Measurements from ENCODE around the gene ADSS1.

ADSS1 gene

GRCh38 chr14:104777808-104778249, 53.8 kb downstream of the ADSS1 start:
- H3K4me1 ChIP-seq (ENCODE audit: control insufficient read depth, insufficient read depth, low read length): no peaks in the 10 kb centered on the region
- WGBS (ENCODE audit: insufficient coverage, insufficient read length): no CpG with 5 or more reads among the region's 15 CpGs
- no peak overlapping the region for H3K4me3 ChIP-seq (ENCODE audit: low read length)

GRCh38 chr14:104778694-104779331, 54.8 kb downstream of the ADSS1 start:
- no peak overlapping the region for H3K27ac ChIP-seq (ENCODE audit: low read length)
- no peak for DNase-seq (ENCODE audit: low read depth, low spot score)
- WGBS (ENCODE audit: insufficient coverage, insufficient read length): no CpG with 5 or more reads among the region's 15 CpGs
- H3K27me3 ChIP-seq (ENCODE audit: control insufficient read depth, insufficient read depth, low read length): no peaks in the 10 kb centered on the region
- no peaks in the 10 kb centered on the region for H3K9me3 ChIP-seq (ENCODE audit: control insufficient read depth, insufficient read depth, low read length)
- H3K4me3 ChIP-seq (ENCODE audit: low read length): no peak overlapping the region
- no peaks in the 10 kb centered on the region for H3K4me1 ChIP-seq (ENCODE audit: control insufficient read depth, insufficient read depth, low read length)
- H3K36me3 ChIP-seq (ENCODE audit: control insufficient read depth, insufficient read depth, low read length): peaks cover 3% of the 10 kb centered on the region; the same call in 1 of the 2 replicates

More at GRCh38 chr14:104777808-104778249, 53.8 kb downstream of the ADSS1 start:
- no peak for DNase-seq (ENCODE audit: low read depth, low spot score)
- H3K27me3 ChIP-seq (ENCODE audit: control insufficient read depth, insufficient read depth, low read length): no peaks in the 10 kb centered on the region
- no peak overlapping the region for H3K27ac ChIP-seq (ENCODE audit: low read length)
- H3K9me3 ChIP-seq (ENCODE audit: control insufficient read depth, insufficient read depth, low read length): no peaks in the 10 kb centered on the region
- H3K36me3 ChIP-seq (ENCODE audit: control insufficient read depth, insufficient read depth, low read length): peaks cover 8% of the 10 kb centered on the region; the same call in 1 of the 2 replicates

GRCh38 chr14:104779776-104780512, 55.9 kb downstream of the ADSS1 start:
- Histone ChIP-seq H3K36me3 (ENCODE audit: control insufficient read depth, insufficient read depth, low read length) (peaks cover 3% of the 10 kb centered on the region; the same call in 1 of the 2 replicates), H3K27ac (ENCODE audit: low read length) (no peak overlapping the region)

GRCh38 chr14:104780513-104781030, 56.5 kb downstream of the ADSS1 start:
- H3K36me3 ChIP-seq (ENCODE audit: control insufficient read depth, insufficient read depth, low read length): peaks cover 3% of the 10 kb centered on the region; the same call in 1 of the 2 replicates

More at GRCh38 chr14:104779776-104780512, 55.9 kb downstream of the ADSS1 start:
- Histone ChIP-seq H3K27me3 (ENCODE audit: control insufficient read depth, insufficient read depth, low read length) (no peaks in the 10 kb centered on the region), H3K4me1 (ENCODE audit: control insufficient read depth, insufficient read depth, low read length) (no peaks in the 10 kb centered on the region), H3K9me3 (ENCODE audit: control insufficient read depth, insufficient read depth, low read length) (no peaks in the 10 kb centered on the region), H3K4me3 (ENCODE audit: low read length) (no peak overlapping the region)
- DNase-seq (ENCODE audit: low read depth, low spot score): no peak
- no CpG with 5 or more reads among the region's 32 CpGs for WGBS (ENCODE audit: insufficient coverage, insufficient read length)

GRCh38 chr14:104781271-104782077, 57.4 kb downstream of the ADSS1 start:
- Histone ChIP-seq H3K27ac (ENCODE audit: low read length) (no peak overlapping the region), H3K36me3 (ENCODE audit: control insufficient read depth, insufficient read depth, low read length) (peaks cover 1% of the 10 kb centered on the region; the same call in 1 of the 2 replicates), H3K4me3 (ENCODE audit: low read length) (no peak overlapping the region), H3K4me1 (ENCODE audit: control insufficient read depth, insufficient read depth, low read length) (no peaks in the 10 kb centered on the region), H3K9me3 (ENCODE audit: control insufficient read depth, insufficient read depth, low read length) (no peaks in the 10 kb centered on the region), H3K27me3 (ENCODE audit: control insufficient read depth, insufficient read depth, low read length) (no peaks in the 10 kb centered on the region)
- DNase-seq (ENCODE audit: low read depth, low spot score): no peak
- no CpG with 5 or more reads among the region's 20 CpGs for WGBS (ENCODE audit: insufficient coverage, insufficient read length)

More at GRCh38 chr14:104780513-104781030, 56.5 kb downstream of the ADSS1 start:
- no peak for DNase-seq (ENCODE audit: low read depth, low spot score)
- WGBS (ENCODE audit: insufficient coverage, insufficient read length): no CpG with 5 or more reads among the region's 24 CpGs
- Histone ChIP-seq H3K4me1 (ENCODE audit: control insufficient read depth, insufficient read depth, low read length) (no peaks in the 10 kb centered on the region), H3K27ac (ENCODE audit: low read length) (no peak overlapping the region), H3K4me3 (ENCODE audit: low read length) (no peak overlapping the region), H3K27me3 (ENCODE audit: control insufficient read depth, insufficient read depth, low read length) (no peaks in the 10 kb centered on the region), H3K9me3 (ENCODE audit: control insufficient read depth, insufficient read depth, low read length) (no peaks in the 10 kb centered on the region)

GRCh38 chr14:104782086-104782807, 58.2 kb downstream of the ADSS1 start:
- Histone ChIP-seq H3K4me1 (ENCODE audit: control insufficient read depth, insufficient read depth, low read length) (no peaks in the 10 kb centered on the region), H3K27ac (ENCODE audit: low read length) (no peak overlapping the region), H3K4me3 (ENCODE audit: low read length) (no peak overlapping the region), H3K36me3 (ENCODE audit: control insufficient read depth, insufficient read depth, low read length) (peaks cover 3% of the 10 kb centered on the region; the same call in 1 of the 2 replicates), H3K27me3 (ENCODE audit: control insufficient read depth, insufficient read depth, low read length) (no peaks in the 10 kb centered on the region), H3K9me3 (ENCODE audit: control insufficient read depth, insufficient read depth, low read length) (no peaks in the 10 kb centered on the region)
- no CpG with 5 or more reads among the region's 28 CpGs for WGBS (ENCODE audit: insufficient coverage, insufficient read length)
- no peak for DNase-seq (ENCODE audit: low read depth, low spot score)

GRCh38 chr14:104782808-104783139, 58.7 kb downstream of the ADSS1 start:
- no peaks in the 10 kb centered on the region for H3K27me3 ChIP-seq (ENCODE audit: control insufficient read depth, insufficient read depth, low read length)
- no peak for DNase-seq (ENCODE audit: low read depth, low spot score)
- H3K27ac ChIP-seq (ENCODE audit: low read length): no peak overlapping the region
- H3K9me3 ChIP-seq (ENCODE audit: control insufficient read depth, insufficient read depth, low read length): no peaks in the 10 kb centered on the region
- H3K4me1 ChIP-seq (ENCODE audit: control insufficient read depth, insufficient read depth, low read length): no peaks in the 10 kb centered on the region
- H3K36me3 ChIP-seq (ENCODE audit: control insufficient read depth, insufficient read depth, low read length): peaks cover 3% of the 10 kb centered on the region; the same call in 1 of the 2 replicates
- no peak overlapping the region for H3K4me3 ChIP-seq (ENCODE audit: low read length)
- WGBS (ENCODE audit: insufficient coverage, insufficient read length): no CpG with 5 or more reads among the region's 13 CpGs

- H3K27ac ChIP-seq (ENCODE audit: low read length): no peak overlapping the region
- WGBS (ENCODE audit: insufficient coverage, insufficient read length): no CpG with 5 or more reads among the region's 16 CpGs
- no peaks in the 10 kb centered on the region for H3K27me3 ChIP-seq (ENCODE audit: control insufficient read depth, insufficient read depth, low read length)
- H3K9me3 ChIP-seq (ENCODE audit: control insufficient read depth, insufficient read depth, low read length): no peaks in the 10 kb centered on the region
- no peaks in the 10 kb centered on the region for H3K4me1 ChIP-seq (ENCODE audit: control insufficient read depth, insufficient read depth, low read length)
- DNase-seq (ENCODE audit: low read depth, low spot score): no peak
- no peak overlapping the region for H3K4me3 ChIP-seq (ENCODE audit: low read length)
- peaks cover 7% of the 10 kb centered on the region; the same call in 1 of the 2 replicates for H3K36me3 ChIP-seq (ENCODE audit: control insufficient read depth, insufficient read depth, low read length)
Measured at GRCh38 chr14:104783484-104784217, 59.6 kb downstream of the ADSS1 start.

- no peak for DNase-seq (ENCODE audit: low read depth, low spot score)
- H3K36me3 ChIP-seq (ENCODE audit: control insufficient read depth, insufficient read depth, low read length): peaks cover 7% of the 10 kb centered on the region; the same call in 1 of the 2 replicates
- H3K4me3 ChIP-seq (ENCODE audit: low read length): no peak overlapping the region
- H3K27ac ChIP-seq (ENCODE audit: low read length): no peak overlapping the region
- no peaks in the 10 kb centered on the region for H3K27me3 ChIP-seq (ENCODE audit: control insufficient read depth, insufficient read depth, low read length)
- WGBS (ENCODE audit: insufficient coverage, insufficient read length): no CpG with 5 or more reads among the region's 9 CpGs
- no peaks in the 10 kb centered on the region for H3K4me1 ChIP-seq (ENCODE audit: control insufficient read depth, insufficient read depth, low read length)
- H3K9me3 ChIP-seq (ENCODE audit: control insufficient read depth, insufficient read depth, low read length): no peaks in the 10 kb centered on the region
Measured at GRCh38 chr14:104784218-104784568, 60.2 kb downstream of the ADSS1 start.

All from iPS DF 6.9 (cell line).